Measurements from ENCODE around the gene ALDH1A2.

The ALDH1A2 gene

DNA sequence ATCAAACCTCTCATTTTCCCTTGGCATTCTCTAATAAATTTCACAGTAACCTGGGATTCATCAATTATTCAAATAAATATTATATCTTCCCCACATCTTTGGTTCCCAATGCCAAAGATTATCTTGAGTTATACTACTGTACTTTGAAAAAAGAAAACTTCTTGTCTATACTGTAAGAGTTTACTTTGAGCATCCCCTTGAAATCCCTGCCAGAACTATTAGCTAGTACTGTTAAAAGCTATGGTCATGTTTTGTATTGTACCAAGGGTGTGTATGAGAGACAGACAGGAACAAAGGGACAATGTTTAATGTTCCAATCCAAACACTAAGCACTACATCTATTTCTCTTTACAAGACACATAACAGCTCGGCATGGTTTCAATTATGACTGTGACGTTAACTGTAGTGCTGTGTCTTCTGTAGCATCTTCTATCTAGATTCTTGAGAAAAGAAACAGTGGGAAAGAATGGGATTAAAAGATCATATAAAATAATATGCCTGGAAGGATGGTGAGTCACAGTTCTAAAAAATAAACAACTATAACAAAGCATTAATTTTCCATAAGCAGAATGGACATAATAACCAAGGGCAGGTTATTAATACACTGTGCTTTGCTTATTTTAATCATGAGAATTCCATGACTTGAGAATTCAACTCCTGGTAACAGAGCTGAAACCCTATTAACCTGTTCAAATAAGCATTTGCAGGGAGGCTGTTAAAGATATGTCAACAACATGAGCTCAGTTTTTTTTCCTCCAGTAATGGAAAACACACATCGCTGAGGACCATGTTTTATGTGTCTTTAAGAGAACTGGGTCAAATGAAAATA is 71.1 kb downstream of the ALDH1A2 start:
- DNase-seq: peak; percentile 59

DNA sequence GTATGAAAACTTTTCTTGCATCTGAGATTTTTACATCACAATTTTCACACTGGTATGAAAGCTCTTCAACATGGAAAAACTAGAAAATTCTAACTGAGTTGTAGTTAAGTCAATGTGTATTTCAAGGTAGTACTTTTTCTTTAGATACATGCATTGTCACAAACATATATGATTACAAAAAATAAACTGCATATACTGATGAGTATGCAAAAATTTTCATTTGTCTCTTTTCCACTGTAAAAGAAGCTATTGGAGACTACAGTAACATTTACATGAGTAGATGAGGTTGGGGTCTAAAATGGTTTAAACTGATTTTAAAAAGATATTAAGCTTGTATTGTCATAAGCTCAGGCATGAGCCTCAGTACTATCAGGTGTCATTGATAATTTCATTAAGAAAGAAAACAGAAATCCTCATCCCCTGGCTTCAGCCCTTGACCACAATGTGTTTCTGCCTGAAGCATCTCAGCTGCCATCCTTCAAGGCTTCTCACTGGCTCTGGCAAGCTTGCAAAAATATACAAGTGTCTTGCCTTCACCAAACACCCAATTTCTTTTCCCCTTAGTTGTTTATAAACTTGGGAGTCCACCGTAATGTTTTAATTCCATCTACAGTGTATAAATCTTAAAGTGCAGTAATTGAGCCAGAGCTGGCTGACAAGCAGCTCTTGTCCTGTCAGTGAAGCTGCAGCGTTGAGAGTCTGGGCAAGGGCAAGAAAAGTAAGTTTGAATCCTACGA is 71.9 kb downstream of the ALDH1A2 start:
- no peak for DNase-seq

DNA sequence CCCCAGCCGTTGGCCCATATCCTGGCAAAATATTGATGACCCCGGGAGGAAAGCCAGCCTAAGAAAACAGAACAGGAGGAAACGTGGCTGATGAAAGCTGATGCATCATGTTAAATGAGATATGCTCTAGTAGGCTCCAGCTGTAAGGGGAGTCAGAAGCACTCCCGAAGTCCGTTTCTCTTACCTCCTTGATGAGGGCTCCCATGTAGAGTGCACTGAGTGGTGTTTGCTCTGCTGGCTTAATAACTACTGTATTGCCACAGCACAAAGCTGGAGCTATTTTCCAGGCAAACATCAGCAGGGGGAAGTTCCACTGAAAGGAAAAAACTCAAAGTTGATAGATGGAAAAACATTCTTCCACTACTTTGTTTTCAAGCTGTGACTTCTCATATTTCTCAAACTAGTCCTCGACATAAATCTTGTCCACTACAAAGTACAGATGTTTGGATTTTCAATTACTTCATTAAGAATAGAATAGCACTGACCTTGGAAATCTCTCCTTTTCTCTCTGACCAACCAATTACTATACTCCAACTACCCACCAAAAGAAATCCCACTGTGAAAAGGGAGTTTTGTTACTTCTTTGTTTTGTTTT is 72.7 kb downstream of the ALDH1A2 start:
- DNase-seq: peak; percentile 17

DNA sequence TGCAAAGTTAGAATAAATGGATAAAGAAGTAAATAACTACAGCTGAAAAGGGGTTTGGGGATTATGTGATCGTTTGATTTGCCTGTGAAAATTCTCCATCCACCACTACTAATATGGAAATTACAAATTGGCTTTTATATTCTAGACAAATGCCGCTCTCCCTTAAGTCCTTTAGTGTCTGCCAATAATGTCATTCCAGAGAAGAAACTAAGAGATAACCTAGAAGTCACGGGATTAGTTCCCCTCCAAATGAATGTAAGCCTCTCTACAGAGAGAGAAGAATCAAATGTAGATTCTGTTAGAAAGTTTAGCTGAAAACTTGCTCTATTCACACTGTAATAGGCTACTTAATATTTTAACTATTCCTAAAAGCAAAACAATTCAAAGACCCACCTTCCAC is 92.0 kb downstream of the ALDH1A2 start:
- no peak for DNase-seq

DNA sequence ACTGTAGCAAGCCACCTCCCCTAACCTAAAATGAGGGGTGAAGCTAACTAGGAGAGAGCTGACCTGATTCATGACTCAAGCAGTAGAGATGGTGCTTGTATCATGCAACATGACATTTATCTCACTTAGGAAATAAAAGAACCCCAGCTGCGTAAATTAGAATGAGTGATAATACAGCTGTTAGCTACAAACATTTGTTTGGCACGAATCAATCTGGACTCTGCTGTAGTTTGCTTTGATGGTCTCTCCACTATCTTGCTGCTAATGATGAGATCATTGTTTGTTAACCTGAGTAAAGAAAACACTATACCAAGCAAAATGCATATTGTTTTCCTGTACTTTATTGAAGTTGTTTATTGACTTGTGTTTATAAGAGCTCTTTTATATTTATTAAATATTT is 92.6 kb downstream of the ALDH1A2 start:
- no peak for DNase-seq

DNA sequence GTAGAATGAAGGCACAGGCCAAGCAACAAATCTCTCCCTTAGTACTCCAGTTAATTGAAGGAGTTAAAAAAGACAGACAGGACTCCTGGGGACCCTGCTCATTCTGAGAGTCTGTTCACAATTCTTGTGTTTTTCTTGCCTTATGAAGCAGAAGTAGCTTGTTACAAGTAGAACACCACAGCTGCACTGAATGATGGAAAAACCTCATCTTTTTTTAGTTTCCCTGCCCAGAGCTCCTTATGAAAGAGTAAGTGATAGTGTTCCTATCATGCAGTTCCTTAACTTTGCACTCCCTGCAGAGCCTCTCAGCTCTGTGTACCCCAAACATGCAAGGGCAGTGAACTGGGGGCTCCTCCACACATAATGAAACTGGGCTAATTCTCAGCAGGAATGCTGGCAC is 95.5 kb downstream of the ALDH1A2 start:
- DNase-seq: no peak

DNA sequence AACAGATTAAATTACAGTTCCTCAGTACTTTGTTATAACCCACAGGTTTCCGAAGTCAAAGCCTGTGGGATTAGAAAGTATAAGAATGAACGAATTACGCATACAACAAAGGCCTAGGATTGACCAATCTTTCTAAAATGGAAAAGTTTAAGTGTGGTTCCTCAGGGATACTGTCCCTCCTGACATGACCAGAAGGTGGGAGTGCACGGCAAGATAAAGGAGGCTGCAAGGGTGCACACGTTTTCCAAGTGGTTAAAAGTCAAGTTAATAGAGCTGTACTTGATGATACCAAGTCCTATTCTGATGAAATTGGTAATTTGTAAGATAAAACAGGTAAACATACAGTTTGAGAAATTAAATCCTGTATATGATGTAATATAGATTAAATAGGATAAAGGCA is 96.2 kb downstream of the ALDH1A2 start:
- DNase-seq: peak; percentile 13

DNA sequence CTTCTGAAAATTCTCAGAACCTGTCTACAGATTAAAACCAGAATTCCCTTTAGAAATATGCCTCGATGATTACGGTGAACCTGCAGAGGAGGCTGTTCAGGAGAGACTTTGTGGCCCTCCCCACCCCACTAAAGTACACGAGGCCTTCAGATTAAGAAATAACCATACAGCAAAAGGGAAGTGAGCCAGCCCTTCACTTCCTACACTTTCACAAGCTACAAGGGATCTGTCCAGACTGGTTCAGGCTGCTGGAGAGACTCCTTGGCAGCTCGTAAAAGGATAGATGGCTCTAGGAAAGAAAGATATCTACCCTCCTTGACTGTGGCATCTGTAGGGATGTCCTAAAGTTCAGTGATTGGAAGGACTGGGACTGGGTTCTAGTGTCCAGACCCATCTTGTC is 102.6 kb downstream of the ALDH1A2 start:
- DNase-seq: no peak

DNA sequence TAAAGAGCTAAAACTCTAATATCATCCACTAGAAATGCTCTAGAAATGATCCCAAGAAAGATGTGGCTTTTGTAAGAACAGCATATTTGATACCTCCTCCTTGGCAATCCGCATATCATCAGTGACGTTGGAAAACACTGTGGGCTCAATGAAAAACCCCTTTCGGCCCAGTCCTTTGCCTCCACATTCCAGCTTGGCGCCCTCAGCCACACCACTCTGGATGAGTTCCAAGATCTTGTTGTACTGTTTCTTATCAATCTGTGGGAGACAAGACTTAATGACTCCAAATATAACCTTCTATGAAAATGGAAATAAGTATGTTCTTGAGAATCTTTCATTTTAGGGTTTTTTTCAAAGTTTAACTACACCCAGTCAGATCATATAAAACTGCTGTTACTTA is 103.6 kb downstream of the ALDH1A2 start:
- no peak for DNase-seq

DNA sequence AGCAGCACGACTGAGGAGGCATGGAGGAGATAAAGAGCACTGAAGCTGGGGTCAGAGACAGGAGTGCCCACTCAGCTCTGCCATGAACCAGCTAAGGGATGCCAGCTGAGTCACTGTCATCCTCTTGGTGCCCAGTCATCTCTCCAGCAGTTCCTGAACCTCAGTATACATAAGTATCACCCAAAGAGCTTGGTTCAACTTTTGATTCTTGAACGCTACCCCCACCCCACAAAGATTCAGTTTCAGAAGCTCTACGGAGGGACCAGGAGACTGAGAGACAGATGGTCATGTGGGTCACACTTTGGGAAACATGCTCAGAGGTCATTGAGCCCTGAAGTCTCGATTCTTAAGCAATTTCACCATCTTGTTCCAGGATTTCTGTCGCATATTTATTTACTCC is 108.4 kb downstream of the ALDH1A2 start:
- no peak for DNase-seq

DNA sequence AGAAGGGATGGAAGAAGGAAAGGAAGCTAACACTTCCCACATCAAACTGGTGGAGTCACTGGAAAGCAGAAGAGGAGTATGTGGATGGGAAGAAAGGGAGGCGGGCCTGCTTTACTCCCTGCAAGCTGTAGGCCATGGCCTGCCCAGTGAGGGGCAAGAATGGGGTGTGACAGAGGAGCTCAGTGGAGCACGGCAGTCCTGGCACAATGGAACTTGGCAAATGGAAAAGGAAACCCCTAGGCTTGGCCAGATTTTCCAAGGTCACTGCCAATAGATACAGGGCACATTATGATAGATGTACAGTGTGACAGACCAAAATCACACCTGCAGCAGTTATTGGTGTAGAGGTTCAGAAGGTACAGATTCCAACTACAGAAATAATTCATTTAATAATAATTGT is 111.6 kb downstream of the ALDH1A2 start:
- DNase-seq: no peak

DNA sequence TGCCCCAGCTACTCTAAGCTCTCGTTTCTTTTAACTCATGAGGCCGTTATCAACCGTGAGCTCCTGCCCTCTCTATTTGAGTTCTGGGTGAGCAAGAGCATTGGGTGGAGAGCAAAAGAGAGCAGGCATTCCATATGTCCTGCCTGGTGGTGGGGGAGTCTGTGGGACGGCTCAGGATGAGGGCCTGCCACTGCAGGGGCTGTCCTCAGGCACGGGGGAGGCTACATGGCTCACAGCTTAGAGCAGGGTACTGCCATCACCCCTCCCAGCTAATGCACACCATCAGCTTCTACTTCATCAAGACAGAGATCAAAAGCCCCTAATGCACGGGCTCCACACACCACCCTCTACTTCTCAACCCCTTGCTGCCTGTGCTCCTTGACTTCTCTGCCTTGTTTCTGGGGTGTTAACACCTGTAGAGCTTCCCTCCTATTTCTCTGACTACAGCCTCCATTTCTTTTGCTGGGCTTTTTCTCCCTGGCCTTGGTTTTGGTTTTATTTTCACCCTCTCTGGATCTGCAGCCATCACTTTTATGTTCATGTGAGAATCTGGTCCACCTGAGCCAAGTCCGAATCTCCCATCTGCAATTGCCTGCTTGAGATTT is 114.1 kb downstream of the ALDH1A2 start:
- no peak for DNase-seq

DNA sequence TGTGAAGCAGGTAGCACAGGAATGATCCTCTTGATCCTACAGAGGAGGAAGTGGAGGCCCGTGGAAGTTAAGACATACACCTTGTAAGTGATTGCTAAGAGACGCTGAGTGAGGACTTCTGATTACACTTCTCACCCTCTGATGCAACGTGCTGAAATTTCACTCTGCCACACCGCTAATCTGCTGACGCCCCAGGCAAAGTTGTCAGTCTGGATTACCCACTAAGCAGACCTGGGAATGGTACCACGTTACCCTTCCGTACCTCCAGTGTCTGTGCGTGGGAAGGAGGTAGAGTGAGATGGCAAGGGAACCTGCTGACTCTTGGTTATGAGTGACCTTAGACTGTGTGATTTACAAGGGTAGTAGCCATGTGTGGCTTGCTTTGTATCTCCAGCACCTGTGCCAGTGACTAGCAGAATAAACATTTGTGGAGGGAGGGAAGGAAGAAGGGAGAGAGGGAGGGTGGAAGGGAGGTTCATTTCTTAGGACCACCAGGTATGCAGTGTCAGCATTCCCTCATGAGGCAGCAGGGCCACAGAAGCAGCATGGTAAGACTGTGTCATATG is 115.0 kb downstream of the ALDH1A2 start:
- DNase-seq: no peak

DNA sequence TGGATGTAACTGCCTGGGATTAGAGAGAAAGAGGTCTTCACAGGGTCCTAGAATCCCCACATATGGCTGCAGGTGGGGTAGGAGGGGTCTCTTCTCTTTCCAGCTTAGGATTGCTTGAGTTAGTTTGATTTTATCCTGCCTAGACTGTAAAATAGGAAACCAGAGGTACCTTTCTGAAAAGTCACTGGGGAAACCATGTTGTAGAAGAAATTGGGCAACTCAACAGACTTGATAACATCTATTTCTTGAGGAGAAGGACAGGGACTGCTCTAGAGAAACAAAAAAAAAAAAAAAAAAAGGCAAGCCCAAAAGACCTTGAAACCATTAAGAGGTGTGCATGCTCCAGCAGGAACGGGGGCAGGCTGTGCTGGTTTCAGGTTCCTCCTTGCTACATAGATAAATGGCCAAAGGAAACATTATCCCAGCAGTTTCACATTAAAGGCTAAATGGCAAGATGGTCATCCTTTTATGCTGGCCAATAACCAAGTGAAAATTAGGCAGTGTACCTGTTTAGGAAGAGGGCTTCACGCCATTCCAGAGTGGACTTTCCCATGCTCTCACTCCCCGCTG is 116.1 kb downstream of the ALDH1A2 start:
- DNase-seq: no peak

DNA sequence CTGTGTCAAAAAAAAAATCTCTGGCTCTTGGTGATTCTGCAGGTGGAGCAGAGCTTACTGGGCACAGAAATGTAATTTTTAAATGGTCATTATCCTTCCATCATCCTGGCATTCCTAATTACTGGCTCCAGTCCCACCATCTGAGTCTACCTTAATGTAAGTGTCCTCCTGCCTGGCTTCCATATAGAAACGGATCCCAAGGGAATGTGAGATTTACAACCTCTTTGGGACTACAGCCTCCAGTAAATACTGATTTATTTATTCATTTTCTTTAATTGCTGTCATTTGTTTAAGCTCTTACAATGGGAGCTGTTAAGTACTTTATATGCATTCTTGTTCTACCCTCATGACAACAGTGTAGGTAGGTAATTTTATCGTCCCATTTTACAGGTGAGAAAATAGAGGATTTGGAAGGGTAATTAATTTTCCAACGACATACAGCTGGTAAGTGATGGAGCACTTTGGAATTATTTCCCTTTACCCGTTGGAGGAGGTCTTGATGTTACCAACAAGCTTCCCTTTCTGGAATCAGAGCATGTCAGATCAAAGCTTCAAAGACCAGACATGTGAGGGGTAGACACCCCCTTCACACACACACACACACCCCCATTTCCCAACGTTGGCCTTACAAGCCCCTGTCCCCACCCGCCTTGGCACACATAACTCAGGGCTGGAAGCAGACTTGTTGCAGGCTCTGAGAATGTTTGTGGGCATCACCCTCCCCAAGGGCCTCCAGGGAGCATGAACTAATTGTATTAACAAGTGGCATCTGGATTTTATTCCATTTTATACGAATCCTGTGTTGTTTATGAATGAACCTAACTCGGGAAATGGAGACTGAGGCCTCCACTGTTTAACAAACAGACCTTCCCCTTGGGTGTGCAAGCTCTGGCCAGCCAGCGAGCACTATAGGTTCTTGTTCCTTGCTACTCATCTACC is 116.9 kb downstream of the ALDH1A2 start:
- no peak for DNase-seq

DNA sequence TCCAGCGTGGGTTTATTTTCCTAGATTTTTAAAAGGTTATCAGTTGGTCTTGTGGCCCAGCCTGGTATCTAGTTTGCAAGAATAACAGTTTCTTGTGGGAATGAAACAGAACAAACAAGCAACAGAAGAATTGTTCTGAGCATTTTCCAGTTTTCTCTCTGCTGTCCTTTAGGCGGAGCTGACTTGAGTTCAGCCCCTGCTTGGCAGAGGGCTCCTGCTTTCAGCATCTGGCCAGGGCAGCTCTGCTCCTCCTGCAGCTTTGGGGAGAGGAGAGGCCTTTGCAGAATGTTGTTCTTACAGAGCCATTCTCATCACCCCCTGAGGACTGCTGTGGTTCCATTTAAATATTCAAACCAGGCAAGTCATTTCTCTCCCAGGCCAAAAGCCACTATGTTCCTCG is 117.7 kb downstream of the ALDH1A2 start:
- DNase-seq: peak; percentile 51

DNA sequence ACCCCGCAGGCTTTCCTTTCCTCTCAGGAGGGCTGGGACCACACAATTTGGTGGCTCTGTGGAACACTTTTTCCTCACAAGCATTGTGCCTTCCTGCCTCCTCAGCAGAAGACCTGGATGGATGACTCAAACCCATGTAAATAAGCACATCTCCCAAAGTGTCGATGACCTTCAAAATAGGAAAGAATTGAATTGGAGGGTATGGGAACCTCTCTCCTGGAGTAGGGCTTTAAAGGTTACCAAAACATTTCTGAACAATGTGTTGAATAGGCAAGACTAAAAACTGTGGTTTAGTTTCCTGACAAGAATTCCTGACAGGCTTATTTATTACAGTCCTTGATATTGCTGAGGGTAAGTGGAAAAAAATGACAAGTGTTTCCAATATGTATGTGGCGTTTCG is 118.2 kb downstream of the ALDH1A2 start:
- peak; percentile 5 for DNase-seq

DNA sequence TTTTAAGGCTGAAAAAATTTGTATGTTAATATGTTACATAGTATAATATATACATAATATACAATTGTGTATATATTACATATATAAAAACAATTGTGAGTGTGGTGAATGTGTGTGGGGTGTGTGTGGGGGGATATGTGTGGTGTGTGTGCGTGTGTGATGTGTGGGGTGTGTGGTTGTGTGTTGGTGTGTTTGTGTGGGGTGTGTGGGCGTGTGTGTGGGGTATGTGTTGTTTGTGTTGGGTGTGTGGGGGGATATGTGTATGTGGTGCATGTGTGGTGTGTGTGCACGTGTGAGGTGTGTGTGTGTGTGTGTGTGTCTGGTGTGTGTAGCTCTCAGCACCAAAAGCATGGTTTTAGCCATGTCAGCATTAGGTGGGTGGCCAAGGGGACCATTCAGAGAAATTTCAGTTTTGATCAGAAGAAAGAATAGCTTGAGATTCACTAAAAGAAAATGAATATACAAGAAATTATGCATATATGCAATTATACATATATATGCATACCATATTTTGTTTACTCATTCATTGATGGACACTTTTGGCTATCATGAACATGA is 118.9 kb downstream of the ALDH1A2 start:
- no peak for DNase-seq

DNA sequence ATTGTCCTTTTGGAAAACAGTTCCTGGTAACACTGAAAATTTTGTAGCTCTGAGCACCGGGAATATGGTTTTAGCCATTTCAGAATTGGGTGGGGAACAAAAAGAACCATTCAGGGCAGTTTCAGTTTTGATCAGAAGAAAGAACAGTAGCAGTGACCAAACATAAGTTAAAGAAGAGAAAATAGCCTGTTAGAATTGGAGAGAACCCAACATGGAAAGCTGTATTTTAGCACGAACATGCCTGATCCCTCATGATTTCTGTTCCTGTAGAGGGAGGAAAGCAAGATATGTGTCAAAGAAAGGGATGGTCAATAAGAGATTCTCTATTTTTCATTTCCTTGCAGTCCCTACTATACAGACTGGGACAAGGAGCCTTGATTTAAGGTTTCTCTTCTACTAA is 119.9 kb downstream of the ALDH1A2 start:
- no peak for DNase-seq

DNA sequence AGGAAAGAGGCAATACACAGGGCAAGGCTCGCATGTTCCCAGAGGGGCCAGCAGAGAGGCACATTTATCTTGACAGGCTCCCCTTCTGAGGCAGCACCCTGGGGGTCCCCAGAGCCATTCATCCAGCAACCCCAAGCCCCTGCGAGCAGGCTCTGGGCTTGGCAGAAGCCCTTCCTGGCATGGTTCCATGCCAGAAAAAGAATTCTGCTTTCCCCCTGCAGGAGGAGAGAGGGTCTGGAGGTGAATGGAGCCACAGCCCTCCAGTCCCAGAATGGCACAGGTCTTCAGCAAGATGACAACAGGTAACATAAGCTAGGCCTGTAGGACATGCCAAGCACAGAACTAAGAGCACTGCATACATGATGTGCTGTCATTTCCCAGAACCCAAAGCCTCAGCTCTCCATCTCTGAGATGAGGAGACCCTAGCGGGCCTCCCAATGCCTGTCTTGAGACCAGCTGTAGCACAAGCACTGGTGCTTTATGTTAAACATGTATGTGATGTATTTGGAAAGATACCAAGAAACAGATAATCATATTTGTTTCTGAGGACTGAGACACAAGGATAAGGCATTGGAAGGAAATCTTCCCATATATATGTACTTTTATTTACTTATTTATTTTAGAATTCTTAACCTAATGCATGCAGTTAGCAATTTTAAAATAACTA is 121.6 kb downstream of the ALDH1A2 start:
- no peak for DNase-seq

DNA sequence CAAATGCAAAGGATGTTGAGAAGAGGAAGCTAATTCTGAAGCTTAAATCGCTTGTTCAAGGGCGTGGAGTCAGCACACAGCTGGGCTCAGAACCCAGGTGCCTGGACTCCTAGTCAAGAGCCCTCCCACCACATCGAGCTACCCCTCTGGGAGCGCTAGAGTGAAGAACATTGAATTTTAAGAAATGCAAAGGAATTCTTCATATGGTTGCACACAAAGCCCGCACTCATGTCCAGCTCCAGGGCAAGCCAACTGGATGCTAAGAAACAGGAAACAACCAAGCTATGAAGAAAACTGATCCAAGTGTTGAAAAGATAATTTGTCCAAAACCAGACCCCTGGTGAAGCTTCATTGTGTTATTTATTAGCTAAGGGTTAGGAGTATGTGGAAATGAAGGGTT is 122.3 kb downstream of the ALDH1A2 start:
- no peak for DNase-seq
